Measurements from ENCODE around the gene ABCB9.

DNA sequence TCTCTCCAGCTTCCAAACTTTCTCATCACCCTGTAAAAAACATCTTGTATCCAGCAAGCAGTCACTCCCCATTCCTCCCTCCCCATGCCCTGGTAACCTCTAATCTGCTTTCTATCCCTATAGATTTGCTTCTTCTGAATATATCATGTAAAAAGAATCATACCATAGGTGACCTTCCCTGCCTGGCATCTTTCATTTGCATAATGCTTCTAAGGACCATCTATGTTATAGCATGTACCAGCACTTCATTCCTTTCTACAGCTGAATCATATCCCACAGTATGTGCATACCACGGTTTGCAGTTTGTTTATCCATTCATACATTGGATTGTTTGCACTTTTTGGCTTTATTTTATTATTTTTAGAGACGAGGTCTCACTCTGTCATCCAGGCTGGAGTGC lies 47.4 kb downstream of the ABCB9 start:
- TF ChIP-seq CTCF (IDR thresholded peaks at IDR 0.05) (no peak), POLR2A (IDR thresholded peaks at IDR 0.05) (no peak)
